DMS 273 (cell line): ENCODE results near the gene KRT6C.
"Not testable (repeated sequence)": the region's sequence is repeated elsewhere in the genome, so short reads cannot be mapped to it uniquely, and the experiment has no call there.

Source experiments
- DNase-seq: peaks from one replicate; lab custom pipeline; 2025; ENCODE audit not compliant: unreplicated experiment; lab: John Stamatoyannopoulos, UW

Gene KRT6C

GRCh38 chr12:52461693-52462092 is 11.9 kb downstream of the KRT6C start:
- no peak for DNase-seq

- no peak for DNase-seq
Measured at GRCh38 chr12:52458861-52459260, 14.7 kb downstream of the KRT6C start.

- no peak for DNase-seq
Measured at GRCh38 chr12:52455821-52456220, 17.8 kb downstream of the KRT6C start.

GRCh38 chr12:52454411-52455201 is 19.0 kb downstream of the KRT6C start:
- no peak for DNase-seq

- no peak for DNase-seq
Measured at GRCh38 chr12:52452101-52452500, 21.5 kb downstream of the KRT6C start, which contains the start of gene KRT6B. TSS of gene KRT6B (minus strand) at chr12:52452146. CDS start at chr12:52452078, 68 bp downstream.

- DNase-seq, result no peak
Measured at GRCh38 chr12:52448228-52448627, 25.4 kb downstream of the KRT6C start.

- not testable (repeated sequence) for DNase-seq
Measured at GRCh38 chr12:52447196-52447595, 26.4 kb downstream of the KRT6C start.

GRCh38 chr12:52446367-52447045 is 27.1 kb downstream of the KRT6C start:
- no peak for DNase-seq

- no peak for DNase-seq
Measured at GRCh38 chr12:52445876-52446275, 27.7 kb downstream of the KRT6C start.

GRCh38 chr12:52444647-52445595 is 28.7 kb downstream of the KRT6C start:
- no peak for DNase-seq

GRCh38 chr12:52443966-52444365 is 29.6 kb downstream of the KRT6C start:
- DNase-seq, result no peak

- peak; percentile 22 for DNase-seq
Measured at GRCh38 chr12:52442600-52443061, 31.0 kb downstream of the KRT6C start.

GRCh38 chr12:52441320-52441911 is 32.2 kb downstream of the KRT6C start:
- peak; percentile 42 for DNase-seq

GRCh38 chr12:52440821-52441319 is 32.7 kb downstream of the KRT6C start:
- DNase-seq, result no peak

GRCh38 chr12:52439845-52440244 is 33.8 kb downstream of the KRT6C start:
- no peak for DNase-seq

- no peak for DNase-seq
Measured at GRCh38 chr12:52439420-52439819, 34.2 kb downstream of the KRT6C start.

GRCh38 chr12:52438305-52439301 is 35.0 kb downstream of the KRT6C start:
- DNase-seq, result no peak

GRCh38 chr12:52437508-52437907 is 36.1 kb downstream of the KRT6C start:
- DNase-seq, result no peak

- DNase-seq, result no peak
Measured at GRCh38 chr12:52436828-52437474, 36.7 kb downstream of the KRT6C start.
